Neural cell (in vitro differentiated cells): ENCODE results near the gene RHOT2.

Experiments used
- CTCF ChIP-seq: fragments of 450-650 bp; IDR thresholded peaks from 2 replicates; pipeline ENCODE4 v1.5.1; 2014; ENCODE audit warnings: antibody characterized with exemption, mild to moderate bottlenecking, moderate library complexity; ENCODE audit not compliant: poor library complexity, severe bottlenecking
- EP300 ChIP-seq: fragments of 450-650 bp; conservative IDR thresholded peaks from 2 replicates; pipeline ENCODE4 v1.6.1; 2014; ENCODE audit warnings: antibody characterized with exemption, mild to moderate bottlenecking, moderate library complexity; ENCODE audit not compliant: poor library complexity, severe bottlenecking
- EZH2 ChIP-seq: fragments of 200-600, 300-800 bp; shearing (Covaris generic), sonication (generic); IDR thresholded peaks from 2 replicates; pipeline ENCODE4 v1.6.1; 2014; ENCODE audit warnings: antibody characterized with exemption, low read length, borderline replicate concordance, mild to moderate bottlenecking; ENCODE audit not compliant: insufficient read depth, poor library complexity, severe bottlenecking
- MXI1 ChIP-seq: fragments of 450-650 bp; conservative IDR thresholded peaks from 2 replicates; pipeline ENCODE4 v1.6.1; 2014; ENCODE audit warnings: antibody characterized with exemption, mild to moderate bottlenecking; ENCODE audit not compliant: poor library complexity, severe bottlenecking
- POLR2AphosphoS5 ChIP-seq: IDR thresholded peaks from 2 replicates; pipeline ENCODE4 v1.6.1; 2012
- RAD21 ChIP-seq: fragments of 450-650 bp; conservative IDR thresholded peaks from 2 replicates; pipeline ENCODE4 v1.6.1; 2014; ENCODE audit warnings: antibody characterized with exemption, mild to moderate bottlenecking, moderate library complexity
- REST ChIP-seq: IDR thresholded peaks from 2 replicates; pipeline ENCODE4 v1.6.1; 2012; ENCODE audit warnings: borderline replicate concordance
- SMC3 ChIP-seq: fragments of 450-650 bp; conservative IDR thresholded peaks from 2 replicates; pipeline ENCODE4 v1.6.1; 2014; ENCODE audit warnings: antibody characterized with exemption, mild to moderate bottlenecking, moderate library complexity; ENCODE audit not compliant: poor library complexity
- TAF1 ChIP-seq: IDR thresholded peaks from 2 replicates; pipeline ENCODE4 v1.6.1; 2012; ENCODE audit warnings: low read depth

GRCh38 chr16:714558-715476 lies 46.9 kb downstream of the RHOT2 start, which contains the start of gene METRN:
- TF ChIP-seq POLR2AphosphoS5 (no peak), CTCF (no peak), EZH2 (no peak), EP300 (no peak), RAD21 (no peak), REST (no peak), TAF1 (no peak), SMC3 (no peak), MXI1 (peak; percentile 8)
